Tibial nerve (tissue), 4 donors: Measurements from ENCODE around the gene TLK1.

Source experiments
- CTCF ChIP-seq, 5 experiments: fragments of 200-600 bp in 3 of 5; fragments of 450-650 bp in 2 of 5; sonication (generic) in 3 of 5; IDR thresholded peaks; one replicate each; pipeline ENCODE4 v1.5.1; 2016 to 2019; ENCODE audit warnings: antibody characterized with exemption in 5 of 5, mild to moderate bottlenecking in 3 of 5, moderate library complexity in 2 of 5
- EP300 ChIP-seq, 2 donors: sonication (generic); formaldehyde crosslinking; IDR thresholded peaks; one replicate each; pipeline ENCODE4 v1.6.1; 2017; ENCODE audit warnings: antibody characterized with exemption in 2 of 2, mild to moderate bottlenecking in 1 of 2

GRCh38 chr2:170969030-170969429 lies 191.7 kb downstream of the TLK1 start:
- TF ChIP-seq CTCF (IDR thresholded peaks at IDR 0.05) (no peak), EP300 (IDR thresholded peaks at IDR 0.05) (no peak)
